Heart right ventricle (tissue), 16 donors: Measurements from ENCODE around the gene PITPNB. TPM values are rescaled to one million over a fixed set of nuclear protein-coding genes. Genes with fewer than 3 reads are reported as not detected.

Source experiments
- ATAC-seq, 8 donors: fragments of 200-7000 bp; cut with Tn5 transposase; one replicate each; pipeline ENCODE4 v1.9.1; 2020; ENCODE audit warnings: mild to moderate bottlenecking in 8 of 8, moderate library complexity in 8 of 8, moderate number of reproducible peaks in 1 of 8
- DNase-seq, 2 donors: peaks; one replicate each; pipeline ENCODE4 v3.0.0-alpha.2; 2020
- H3K27ac ChIP-seq, 10 donors: fragments of 200-600 bp; sonication (generic) in 2 of 10; one replicate each; pipeline versions ENCODE4 v1.5.0 to v1.8.0; 2020 to 2022; ENCODE audit warnings: mild to moderate bottlenecking in 3 of 10
- H3K27me3 ChIP-seq, 7 donors: fragments of 200-600 bp; one replicate each; pipeline ENCODE4 v1.8.0; 2021 to 2022; ENCODE audit warnings: mild to moderate bottlenecking in 2 of 7
- H3K36me3 ChIP-seq, 9 donors: fragments of 200-600 bp; sonication (generic) in 1 of 9; one replicate each; pipeline versions ENCODE4 v1.5.0 to v1.8.0; 2020 to 2022; ENCODE audit warnings: mild to moderate bottlenecking in 2 of 9
- H3K4me1 ChIP-seq, 9 donors: fragments of 200-600 bp; sonication (generic) in 1 of 9; one replicate each; pipeline versions ENCODE4 v1.5.0 to v1.8.0; 2020 to 2022; ENCODE audit warnings: mild to moderate bottlenecking in 4 of 9
- H3K4me3 ChIP-seq, 10 donors: fragments of 200-600 bp; sonication (generic) in 2 of 10; one replicate each; pipeline versions ENCODE4 v1.5.0 to v1.8.0; 2020 to 2022; ENCODE audit warnings: mild to moderate bottlenecking in 7 of 10, moderate library complexity in 2 of 10
- H3K9me3 ChIP-seq, 11 donors: fragments of 200-600 bp in 10 of 11; sonication (generic) in 2 of 11; one replicate each; pipeline versions ENCODE4 v1.5.0 to v1.8.0; 2013 to 2022; ENCODE audit warnings: mild to moderate bottlenecking in 2 of 11, control low read depth in 1 of 11, moderate library complexity in 1 of 11
- WGBS, 2 donors: extraction: QIAGEN DNeasy Blood & Tissue Kit; methylation state at CpG; one replicate each; pipeline ENCODE4 v1.1.7; 2013; ENCODE audit warnings: inconsistent platforms in 1 of 2; 5-methylcytosine and 5-hydroxymethylcytosine counted together
- intact Hi-C, 10 donors: fragments of 100-400 bp; cut with DNase I; formaldehyde crosslinking; loops; one replicate each; pipeline versions ENCODE4 v1.11.1 to v1.14.2; 2022
- polyA plus RNA-seq, 2 donors: library from polyadenylated mRNA; stranded (reverse); fragments of 200-250 nt; gene quantifications; one replicate each; pipeline ENCODE4 v1.2.3, GENCODE V29; 2013
- total RNA-seq, 10 donors: library from RNA; stranded (reverse); fragmentation: NEBNext Ultra II Directional in 3 of 10; extraction: Animal tissue kit (Norgen Biotek cat#: 25700) in 3 of 10; gene quantifications; one replicate each; pipeline versions ENCODE4 v1.2.1 to v1.2.4, GENCODE V29; 2021 to 2023
- TF ChIP-seq, protein P1 (sequence below), 9 donors: fragments of 200-600 bp; sonication (generic) in 2 of 9; IDR thresholded peaks; one replicate each; pipeline versions ENCODE4 v1.5.0 to v1.8.0; 2021 to 2022; ENCODE audit warnings: antibody characterized with exemption in 9 of 9, mild to moderate bottlenecking in 5 of 9, moderate library complexity in 1 of 9
- donor health status: Arrhythmogenic right ventricular cardiomyopathy.
- donor health status: ischemic (EF 13 %, LVEDD 7.1; RV severe dilation, severe dysfunction).
- donor health status: healthy with polysubstance abuse.
- donor health status: DM: no; HTN: yes; CAD: no.
- donor health status: DM: no; HTN: no; CAD: no.
- donor health status: ischemic (EF 25% LVEDD 6.9; RV normal size, moderate dysfunction).
- donor health status: ischemic (EF 25% LVEDD 5.7; RV mildly dilated, moderate dysfunction).
- donor health status: healthy.
- donor health status: DM: yes; HTN: yes; CAD: no.
- donor health status: Ischemic cardiomyopathy.
- donor health status: ischemic (EF 35%, LVEDD 5.7; RV mildly dilated, moderate dysfunction).
- donor health status: nonischemic (EF 11% LVEDD 7.7; RV severe dilation, severe dysfunction).
- donor health status: DM: yes; HTN: yes; CAD: no.
- donor health status: PGD.
- donor health status: ischemic (EF 29% LVEDD 5.4; RV normal size, mild dysfunction).
- donor health status: nonischemic (EF 23%, LVEDD 6.1; RV moderate dilation, normal function).

PITPNB gene
- total and polyA plus RNA-seq, 12 donors = 16.0 to 78.3 (median 58.1) TPM

DNA sequence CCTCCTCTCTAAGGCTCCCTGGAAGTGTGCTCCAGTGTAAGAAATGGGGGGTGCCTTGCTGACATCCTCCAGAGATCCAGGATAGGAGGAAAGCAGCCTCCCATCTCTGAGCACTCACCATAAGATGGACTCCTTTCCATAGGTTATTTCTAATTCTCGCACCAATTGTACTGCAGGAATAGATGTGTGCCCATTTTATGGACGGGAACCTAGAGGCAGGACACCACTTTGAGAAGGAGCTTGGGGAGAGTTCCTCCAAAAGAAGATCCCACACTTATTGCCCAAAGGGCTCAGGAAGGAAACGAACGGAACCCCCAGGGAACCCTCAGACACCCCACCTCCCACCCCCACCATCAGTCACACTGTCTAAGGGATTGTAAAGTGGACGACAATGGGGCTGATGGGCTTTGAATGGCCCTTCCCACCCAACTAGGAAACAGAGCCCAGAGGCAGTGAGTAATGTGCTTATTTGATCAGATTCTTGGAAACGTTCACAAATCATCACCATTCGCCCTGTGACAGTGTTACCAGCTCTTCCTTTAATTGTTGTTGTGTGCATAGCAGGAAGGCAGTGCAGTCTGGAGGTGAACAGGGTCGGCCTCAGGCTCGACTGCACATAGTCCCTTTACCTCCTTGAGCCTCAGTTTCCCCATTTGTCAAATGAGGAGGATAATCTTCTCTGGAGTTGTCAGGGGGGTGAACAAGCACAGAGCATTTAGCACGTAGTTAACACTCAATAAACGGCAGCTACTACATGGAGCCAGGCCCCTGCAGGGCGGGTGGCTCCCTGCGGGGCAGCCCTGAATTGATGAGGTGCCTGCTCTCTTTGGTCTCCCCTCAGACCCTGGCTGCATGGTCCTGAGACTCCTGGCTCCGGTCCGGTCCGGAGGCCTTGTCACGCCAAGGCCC is 109.1 kb downstream of the PITPNB start:
- intact Hi-C loops = loop anchor here in 9 of 10 donors (5.0 to 10.0 kb wide), 11 partner anchors 65 to 1135 kb away; no protein-coding TSS in a partner anchor
- 58 to 61% methylated on average over 17 of the region's 17 CpGs for WGBS, 2 donors
- Histone ChIP-seq H3K27ac (peak overlapping the region in 4 of 10 donors; percentile 30 to 56 (median 44)), H3K4me1 (peaks cover 0 to 21% (median 6%) of the 10 kb centered on the region in 9 donors), H3K4me3 (no peak overlapping the region), H3K9me3 (no peaks in the 10 kb centered on the region), H3K27me3 (no peaks in the 10 kb centered on the region), H3K36me3 (no peaks in the 10 kb centered on the region)
- TF ChIP-seq, protein P1, sequence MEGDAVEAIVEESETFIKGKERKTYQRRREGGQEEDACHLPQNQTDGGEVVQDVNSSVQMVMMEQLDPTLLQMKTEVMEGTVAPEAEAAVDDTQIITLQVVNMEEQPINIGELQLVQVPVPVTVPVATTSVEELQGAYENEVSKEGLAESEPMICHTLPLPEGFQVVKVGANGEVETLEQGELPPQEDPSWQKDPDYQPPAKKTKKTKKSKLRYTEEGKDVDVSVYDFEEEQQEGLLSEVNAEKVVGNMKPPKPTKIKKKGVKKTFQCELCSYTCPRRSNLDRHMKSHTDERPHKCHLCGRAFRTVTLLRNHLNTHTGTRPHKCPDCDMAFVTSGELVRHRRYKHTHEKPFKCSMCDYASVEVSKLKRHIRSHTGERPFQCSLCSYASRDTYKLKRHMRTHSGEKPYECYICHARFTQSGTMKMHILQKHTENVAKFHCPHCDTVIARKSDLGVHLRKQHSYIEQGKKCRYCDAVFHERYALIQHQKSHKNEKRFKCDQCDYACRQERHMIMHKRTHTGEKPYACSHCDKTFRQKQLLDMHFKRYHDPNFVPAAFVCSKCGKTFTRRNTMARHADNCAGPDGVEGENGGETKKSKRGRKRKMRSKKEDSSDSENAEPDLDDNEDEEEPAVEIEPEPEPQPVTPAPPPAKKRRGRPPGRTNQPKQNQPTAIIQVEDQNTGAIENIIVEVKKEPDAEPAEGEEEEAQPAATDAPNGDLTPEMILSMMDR (IDR thresholded peaks at IDR 0.05) = no peak
- ATAC-seq (peak in 6 of 8 donors; percentile 11 to 65 (median 46)), DNase-seq (no peak)

GRCh38 chr22:27809226-27809603 is 109.8 kb downstream of the PITPNB start:
- H3K36me3 ChIP-seq = no peaks in the 10 kb centered on the region
- H3K4me1 ChIP-seq = peaks cover 0 to 28% (median 11%) of the 10 kb centered on the region in 9 donors
- intact Hi-C loops = loop anchor here in 9 of 10 donors (5.0 to 10.0 kb wide), 11 partner anchors 66 to 1134 kb away; no protein-coding TSS in a partner anchor
- peaks cover 0 to 4% (median 0%) of the 10 kb centered on the region in 7 donors for H3K27me3 ChIP-seq
- H3K9me3 ChIP-seq = no peaks in the 10 kb centered on the region
- TF ChIP-seq, protein P1 (IDR thresholded peaks at IDR 0.05) = no peak
- ATAC-seq (no peak), DNase-seq (no peak)
- WGBS, 2 donors = 55 to 64% methylated on average over 5 of the region's 5 CpGs
- no peak overlapping the region for H3K27ac ChIP-seq
- no peak overlapping the region for H3K4me3 ChIP-seq

GRCh38 chr22:27808451-27809225 is 110.4 kb downstream of the PITPNB start:
- intact Hi-C loops = loop anchor here in 9 of 10 donors (5.0 to 10.0 kb wide), 11 partner anchors 66 to 1134 kb away; no protein-coding TSS in a partner anchor
- Histone ChIP-seq H3K9me3 (no peaks in the 10 kb centered on the region), H3K36me3 (no peaks in the 10 kb centered on the region), H3K4me1 (peaks cover 0 to 29% (median 11%) of the 10 kb centered on the region in 9 donors), H3K27ac (no peak overlapping the region), H3K4me3 (no peak overlapping the region), H3K27me3 (peaks cover 0 to 10% (median 0%) of the 10 kb centered on the region in 7 donors)
- WGBS, 2 donors = 81 to 82% methylated on average over 18 of the region's 18 CpGs
- TF ChIP-seq, protein P1 (IDR thresholded peaks at IDR 0.05) = no peak
- DNase-seq (no peak), ATAC-seq (no peak)

GRCh38 chr22:27805841-27806240 is 113.2 kb downstream of the PITPNB start:
- no peak for DNase-seq
- Histone ChIP-seq H3K4me3 (no peak overlapping the region), H3K36me3 (no peaks in the 10 kb centered on the region), H3K9me3 (no peaks in the 10 kb centered on the region), H3K27ac (no peak overlapping the region), H3K4me1 (peaks cover 0 to 33% (median 17%) of the 10 kb centered on the region in 9 donors), H3K27me3 (peaks cover 0 to 38% (median 0%) of the 10 kb centered on the region in 7 donors)
- TF ChIP-seq, protein P1 (IDR thresholded peaks at IDR 0.05) = no peak
- intact Hi-C loops = loop anchor here in 9 of 10 donors (2.0 to 10.0 kb wide), 12 partner anchors 69 to 1131 kb away; no protein-coding TSS in a partner anchor
- no peak for ATAC-seq
- 91 to 93% methylated on average over 7 of the region's 7 CpGs for WGBS, 2 donors
